ENCODE data around the gene ARID1B.

DNA sequence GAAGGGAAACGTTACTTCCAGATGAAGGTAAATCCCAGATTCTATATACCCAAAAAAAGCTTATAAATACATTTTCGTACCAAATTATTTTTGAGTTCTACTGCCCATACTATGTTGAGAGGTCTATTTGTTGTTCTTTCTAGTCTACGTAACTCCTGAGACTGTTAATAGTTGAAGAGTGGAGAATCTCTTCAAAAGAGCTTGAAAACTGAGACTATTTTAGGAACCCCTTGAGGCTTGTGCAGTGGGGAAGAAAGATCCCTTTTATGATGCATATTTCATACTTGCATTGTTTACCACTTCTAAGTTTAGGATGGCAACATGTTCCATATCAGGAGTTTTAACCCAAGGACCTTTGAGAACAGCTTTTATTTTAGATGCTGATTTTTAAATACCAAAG is 301.1 kb downstream of the ARID1B start:
- TF ChIP-seq EZH2phosphoT487 (IDR thresholded peaks at IDR 0.05; ENCODE audit: borderline replicate concordance, low read length) = no peak
- TF ChIP-seq, protein P1, sequence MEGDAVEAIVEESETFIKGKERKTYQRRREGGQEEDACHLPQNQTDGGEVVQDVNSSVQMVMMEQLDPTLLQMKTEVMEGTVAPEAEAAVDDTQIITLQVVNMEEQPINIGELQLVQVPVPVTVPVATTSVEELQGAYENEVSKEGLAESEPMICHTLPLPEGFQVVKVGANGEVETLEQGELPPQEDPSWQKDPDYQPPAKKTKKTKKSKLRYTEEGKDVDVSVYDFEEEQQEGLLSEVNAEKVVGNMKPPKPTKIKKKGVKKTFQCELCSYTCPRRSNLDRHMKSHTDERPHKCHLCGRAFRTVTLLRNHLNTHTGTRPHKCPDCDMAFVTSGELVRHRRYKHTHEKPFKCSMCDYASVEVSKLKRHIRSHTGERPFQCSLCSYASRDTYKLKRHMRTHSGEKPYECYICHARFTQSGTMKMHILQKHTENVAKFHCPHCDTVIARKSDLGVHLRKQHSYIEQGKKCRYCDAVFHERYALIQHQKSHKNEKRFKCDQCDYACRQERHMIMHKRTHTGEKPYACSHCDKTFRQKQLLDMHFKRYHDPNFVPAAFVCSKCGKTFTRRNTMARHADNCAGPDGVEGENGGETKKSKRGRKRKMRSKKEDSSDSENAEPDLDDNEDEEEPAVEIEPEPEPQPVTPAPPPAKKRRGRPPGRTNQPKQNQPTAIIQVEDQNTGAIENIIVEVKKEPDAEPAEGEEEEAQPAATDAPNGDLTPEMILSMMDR (conservative IDR thresholded peaks at IDR 0.05; ENCODE audit: low read depth, low read length) = no peak
